ENCODE results near the gene UNC5A. TPM values are rescaled to one million over a fixed set of nuclear protein-coding genes. Genes with fewer than 3 reads are reported as not detected.

UNC5A gene
- total RNA-seq, 3 donors from 2014 or later (not counting 1 experiment from before 2014, with no cell fraction given), result not detected

GRCh38 chr5:176891331-176891958, 81.1 kb downstream of the UNC5A start:
- ATAC-seq, result no peak
- Mint-ChIP-seq H3K27me3 (ENCODE audit: low read depth in 2 of 2) (peaks cover 4 to 23% of the 10 kb centered on the region in 2 donors), H3K4me3 (no peak overlapping the region), H3K36me3 (no peaks in the 10 kb centered on the region), H3K27ac (no peak overlapping the region), H3K4me1 (no peaks in the 10 kb centered on the region), H3K9me3 (no peaks in the 10 kb centered on the region)
- TF ChIP-seq CTCF (IDR thresholded peaks at IDR 0.05), result no peak
- Histone ChIP-seq H3K36me3 (ENCODE audit: control insufficient read depth, insufficient read depth, low read length) (no peaks in the 10 kb centered on the region), H3K4me3 (ENCODE audit: low read length) (no peak overlapping the region), H3K27ac (ENCODE audit: low read length) (no peak overlapping the region), H3K4me1 (ENCODE audit: control insufficient read depth, insufficient read depth, low read length) (peaks cover 5% of the 10 kb centered on the region), H3K9me3 (ENCODE audit: control insufficient read depth, insufficient read depth, low read length) (no peaks in the 10 kb centered on the region), H3K27me3 (ENCODE audit: control insufficient read depth, insufficient read depth, low read length) (no peaks in the 10 kb centered on the region)
- WGBS (ENCODE audit: insufficient coverage), result 86% methylated on average over 9 of the region's 9 CpGs
- no peak for DNase-seq
- intact Hi-C loops (cut with micrococcal nuclease), result no loop called here

GRCh38 chr5:176892663-176893062, 82.3 kb downstream of the UNC5A start:
- H3K27ac ChIP-seq (ENCODE audit: low read length), result no peak overlapping the region
- no peaks in the 10 kb centered on the region for H3K9me3 ChIP-seq (ENCODE audit: control insufficient read depth, insufficient read depth, low read length)
- H3K4me3 Mint-ChIP-seq, result no peak overlapping the region
- no peaks in the 10 kb centered on the region for H3K27me3 ChIP-seq (ENCODE audit: control insufficient read depth, insufficient read depth, low read length)
- H3K4me1 Mint-ChIP-seq, result no peaks in the 10 kb centered on the region
- H3K27ac Mint-ChIP-seq, result no peak overlapping the region
- H3K4me3 ChIP-seq (ENCODE audit: low read length), result no peak overlapping the region
- WGBS (ENCODE audit: insufficient coverage), result 78% methylated on average over 3 of the region's 3 CpGs
- H3K36me3 Mint-ChIP-seq, result no peaks in the 10 kb centered on the region
- no peak for TF ChIP-seq CTCF (IDR thresholded peaks at IDR 0.05)
- H3K4me1 ChIP-seq (ENCODE audit: control insufficient read depth, insufficient read depth, low read length), result peaks cover 5% of the 10 kb centered on the region
- intact Hi-C loops (cut with micrococcal nuclease), result no loop called here
- H3K9me3 Mint-ChIP-seq, result no peaks in the 10 kb centered on the region
- peaks cover 5 to 23% of the 10 kb centered on the region in 2 donors for H3K27me3 Mint-ChIP-seq (ENCODE audit: low read depth in 2 of 2)
- no peak for ATAC-seq
- H3K36me3 ChIP-seq (ENCODE audit: control insufficient read depth, insufficient read depth, low read length), result no peaks in the 10 kb centered on the region
- no peak for DNase-seq

GRCh38 chr5:176894298-176894697, 83.9 kb downstream of the UNC5A start:
- Histone ChIP-seq H3K9me3 (ENCODE audit: control insufficient read depth, insufficient read depth, low read length) (no peaks in the 10 kb centered on the region), H3K4me3 (ENCODE audit: low read length) (no peak overlapping the region), H3K4me1 (ENCODE audit: control insufficient read depth, insufficient read depth, low read length) (peaks cover 11% of the 10 kb centered on the region), H3K27me3 (ENCODE audit: control insufficient read depth, insufficient read depth, low read length) (no peaks in the 10 kb centered on the region), H3K27ac (ENCODE audit: low read length) (no peak overlapping the region), H3K36me3 (ENCODE audit: control insufficient read depth, insufficient read depth, low read length) (no peaks in the 10 kb centered on the region)
- peaks cover 8 to 23% of the 10 kb centered on the region in 2 donors for H3K27me3 Mint-ChIP-seq (ENCODE audit: low read depth in 2 of 2)
- H3K36me3 Mint-ChIP-seq, result no peaks in the 10 kb centered on the region
- H3K4me1 Mint-ChIP-seq, result peaks cover 8 to 9% of the 10 kb centered on the region in 2 donors
- H3K9me3 Mint-ChIP-seq, result no peaks in the 10 kb centered on the region
- H3K4me3 Mint-ChIP-seq, result no peak overlapping the region
- TF ChIP-seq CTCF (IDR thresholded peaks at IDR 0.05), result no peak
- ATAC-seq (no peak), DNase-seq (no peak)
- intact Hi-C loops (cut with micrococcal nuclease), result no loop called here
- WGBS (ENCODE audit: insufficient coverage), result 91% methylated on average over 6 of the region's 6 CpGs
- H3K27ac Mint-ChIP-seq, result no peak overlapping the region

GRCh38 chr5:176895831-176896230, 85.5 kb downstream of the UNC5A start:
- Histone ChIP-seq H3K27me3 (ENCODE audit: control insufficient read depth, insufficient read depth, low read length) (no peaks in the 10 kb centered on the region), H3K36me3 (ENCODE audit: control insufficient read depth, insufficient read depth, low read length) (no peaks in the 10 kb centered on the region), H3K9me3 (ENCODE audit: control insufficient read depth, insufficient read depth, low read length) (no peaks in the 10 kb centered on the region), H3K4me1 (ENCODE audit: control insufficient read depth, insufficient read depth, low read length) (peaks cover 24% of the 10 kb centered on the region), H3K27ac (ENCODE audit: low read length) (no peak overlapping the region), H3K4me3 (ENCODE audit: low read length) (no peak overlapping the region)
- Mint-ChIP-seq H3K4me3 (no peak overlapping the region), H3K9me3 (no peaks in the 10 kb centered on the region), H3K36me3 (no peaks in the 10 kb centered on the region), H3K27me3 (ENCODE audit: low read depth in 2 of 2) (peaks cover 8 to 23% of the 10 kb centered on the region in 2 donors), H3K4me1 (peaks cover 14 to 15% of the 10 kb centered on the region in 2 donors), H3K27ac (no peak overlapping the region)
- DNase-seq (no peak), ATAC-seq (no peak)
- WGBS (ENCODE audit: insufficient coverage), result 74% methylated on average over 4 of the region's 4 CpGs
- intact Hi-C loops (cut with micrococcal nuclease), result no loop called here
- no peak for TF ChIP-seq CTCF (IDR thresholded peaks at IDR 0.05)

Measured in natural killer cell (primary cell).